ENCODE data around the gene IVNS1ABP.

DNA sequence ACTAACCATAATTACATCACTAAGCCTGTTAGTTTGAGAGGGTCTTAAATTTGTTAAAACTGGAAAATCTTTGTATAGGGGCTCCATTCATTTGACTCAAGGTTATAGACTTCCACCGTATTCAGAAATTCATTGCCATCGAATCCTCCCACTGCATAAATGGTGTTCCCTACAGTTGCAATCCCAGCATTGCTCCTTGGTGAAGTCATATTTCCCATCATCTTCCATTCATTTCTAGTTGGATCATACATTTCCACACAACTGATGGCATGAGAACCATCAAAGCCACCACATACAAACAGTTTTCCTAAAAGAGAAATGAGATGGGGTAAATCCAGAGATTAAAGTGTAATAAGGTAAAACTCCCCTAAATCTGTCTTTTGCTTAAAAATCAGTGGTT, 19.1 kb downstream of the IVNS1ABP start:
- TF ChIP-seq, protein P1, sequence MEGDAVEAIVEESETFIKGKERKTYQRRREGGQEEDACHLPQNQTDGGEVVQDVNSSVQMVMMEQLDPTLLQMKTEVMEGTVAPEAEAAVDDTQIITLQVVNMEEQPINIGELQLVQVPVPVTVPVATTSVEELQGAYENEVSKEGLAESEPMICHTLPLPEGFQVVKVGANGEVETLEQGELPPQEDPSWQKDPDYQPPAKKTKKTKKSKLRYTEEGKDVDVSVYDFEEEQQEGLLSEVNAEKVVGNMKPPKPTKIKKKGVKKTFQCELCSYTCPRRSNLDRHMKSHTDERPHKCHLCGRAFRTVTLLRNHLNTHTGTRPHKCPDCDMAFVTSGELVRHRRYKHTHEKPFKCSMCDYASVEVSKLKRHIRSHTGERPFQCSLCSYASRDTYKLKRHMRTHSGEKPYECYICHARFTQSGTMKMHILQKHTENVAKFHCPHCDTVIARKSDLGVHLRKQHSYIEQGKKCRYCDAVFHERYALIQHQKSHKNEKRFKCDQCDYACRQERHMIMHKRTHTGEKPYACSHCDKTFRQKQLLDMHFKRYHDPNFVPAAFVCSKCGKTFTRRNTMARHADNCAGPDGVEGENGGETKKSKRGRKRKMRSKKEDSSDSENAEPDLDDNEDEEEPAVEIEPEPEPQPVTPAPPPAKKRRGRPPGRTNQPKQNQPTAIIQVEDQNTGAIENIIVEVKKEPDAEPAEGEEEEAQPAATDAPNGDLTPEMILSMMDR (IDR thresholded peaks at IDR 0.05): no peak
- TF ChIP-seq EP300 (IDR thresholded peaks at IDR 0.05): no peak
- no peak for TF ChIP-seq POLR2A (IDR thresholded peaks at IDR 0.05)

Data from suprapubic skin (tissue), 3 donors.